ENCODE data around the gene MEIS1. TPM values are rescaled to one million over a fixed set of nuclear protein-coding genes. Genes with fewer than 3 reads are reported as not detected.

Gene MEIS1
- total RNA-seq, 1 experiment from 2014 or later: 11.5 TPM

DNA sequence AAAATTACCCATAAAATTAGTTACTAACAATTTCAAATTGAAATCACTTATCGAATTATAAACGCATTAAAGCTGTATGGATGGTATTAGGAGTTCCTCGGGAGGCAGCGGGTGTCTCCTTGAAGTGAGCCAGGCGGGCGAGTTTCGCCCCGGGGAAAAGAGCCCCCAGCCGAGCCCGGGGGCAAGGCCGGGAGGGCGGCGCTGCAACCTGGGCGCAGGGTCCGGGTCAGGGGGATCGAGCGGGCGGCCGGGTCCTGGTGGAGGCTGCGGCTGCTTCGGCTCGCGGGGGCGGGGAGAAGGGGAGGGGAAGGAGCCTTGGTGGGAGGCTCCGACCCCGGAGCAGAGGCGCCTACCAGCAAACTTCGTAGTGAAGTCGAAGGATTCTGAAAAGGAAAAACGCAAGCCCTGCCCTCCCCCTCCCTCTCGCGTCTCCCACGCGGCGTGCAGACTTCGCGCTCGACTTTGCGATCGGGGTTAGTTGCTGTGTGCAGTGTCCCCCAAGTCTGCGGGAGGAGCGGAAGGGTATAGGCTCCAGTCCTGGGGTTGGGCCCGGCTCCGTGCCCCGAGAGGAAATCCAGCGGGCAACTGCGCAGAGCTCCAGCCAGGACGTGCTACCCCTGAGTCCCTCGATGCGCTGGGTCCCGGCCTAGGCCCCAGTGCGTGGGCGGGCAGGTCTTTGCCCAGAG lies 140.8 kb downstream of the MEIS1 start:
- TF ChIP-seq, protein P1, sequence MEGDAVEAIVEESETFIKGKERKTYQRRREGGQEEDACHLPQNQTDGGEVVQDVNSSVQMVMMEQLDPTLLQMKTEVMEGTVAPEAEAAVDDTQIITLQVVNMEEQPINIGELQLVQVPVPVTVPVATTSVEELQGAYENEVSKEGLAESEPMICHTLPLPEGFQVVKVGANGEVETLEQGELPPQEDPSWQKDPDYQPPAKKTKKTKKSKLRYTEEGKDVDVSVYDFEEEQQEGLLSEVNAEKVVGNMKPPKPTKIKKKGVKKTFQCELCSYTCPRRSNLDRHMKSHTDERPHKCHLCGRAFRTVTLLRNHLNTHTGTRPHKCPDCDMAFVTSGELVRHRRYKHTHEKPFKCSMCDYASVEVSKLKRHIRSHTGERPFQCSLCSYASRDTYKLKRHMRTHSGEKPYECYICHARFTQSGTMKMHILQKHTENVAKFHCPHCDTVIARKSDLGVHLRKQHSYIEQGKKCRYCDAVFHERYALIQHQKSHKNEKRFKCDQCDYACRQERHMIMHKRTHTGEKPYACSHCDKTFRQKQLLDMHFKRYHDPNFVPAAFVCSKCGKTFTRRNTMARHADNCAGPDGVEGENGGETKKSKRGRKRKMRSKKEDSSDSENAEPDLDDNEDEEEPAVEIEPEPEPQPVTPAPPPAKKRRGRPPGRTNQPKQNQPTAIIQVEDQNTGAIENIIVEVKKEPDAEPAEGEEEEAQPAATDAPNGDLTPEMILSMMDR (IDR thresholded peaks at IDR 0.05; ENCODE audit: unreplicated experiment): no peak
- no TSS peak for BruUV-seq (replicated peaks)
- H3K4me1 Mint-ChIP-seq (ENCODE audit: low read depth, unreplicated experiment): peaks cover 26% of the 10 kb centered on the region
- peak overlapping the region; percentile 55 for H3K27ac Mint-ChIP-seq (ENCODE audit: unreplicated experiment)
- peaks cover 27% of the 10 kb centered on the region for H3K36me3 Mint-ChIP-seq (ENCODE audit: insufficient read depth, unreplicated experiment)
- peaks cover 22% of the 10 kb centered on the region for H3K27me3 Mint-ChIP-seq (ENCODE audit: unreplicated experiment)
- H3K4me3 Mint-ChIP-seq (ENCODE audit: low read depth, unreplicated experiment): peak overlapping the region; percentile 72
- peak; percentile 35 for DNase-seq
- CTCF ChIA-PET: interaction anchor here (0.6 to 2.4 kb wide), 4 partner anchors 11 to 143 kb away, joined by 3 to 13 read pairs (median 6); no protein-coding TSS in a partner anchor
- intact Hi-C loops (cut with micrococcal nuclease; ENCODE audit: unreplicated experiment): loop anchor here (2.0 to 10.0 kb wide), 8 partner anchors 147 to 1269 kb away; no protein-coding TSS in a partner anchor
- no peaks in the 10 kb centered on the region for H3K9me3 Mint-ChIP-seq (ENCODE audit: low read depth, unreplicated experiment)

DNA sequence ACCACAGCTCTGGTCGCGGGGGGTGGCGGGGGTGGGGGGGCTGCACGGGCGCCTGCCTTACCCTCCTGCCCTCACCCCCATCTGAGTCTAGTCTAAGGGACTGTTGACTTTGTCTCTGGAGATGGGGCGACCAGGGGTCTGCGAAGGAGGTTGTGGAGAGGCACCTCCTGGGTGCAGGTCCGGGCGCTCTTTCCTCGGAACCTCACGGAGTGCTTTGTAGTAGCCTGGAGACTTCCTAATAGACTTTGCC lies 141.3 kb downstream of the MEIS1 start:
- CTCF ChIA-PET: interaction anchor here (0.6 to 2.4 kb wide), 4 partner anchors 11 to 143 kb away, joined by 3 to 13 read pairs (median 6); no protein-coding TSS in a partner anchor
- DNase-seq: no peak
- intact Hi-C loops (cut with micrococcal nuclease; ENCODE audit: unreplicated experiment): loop anchor here (2.0 to 10.0 kb wide), 7 partner anchors 296 to 1269 kb away; no protein-coding TSS in a partner anchor
- Mint-ChIP-seq H3K27me3 (ENCODE audit: unreplicated experiment) (peaks cover 22% of the 10 kb centered on the region), H3K36me3 (ENCODE audit: insufficient read depth, unreplicated experiment) (peaks cover 27% of the 10 kb centered on the region), H3K9me3 (ENCODE audit: low read depth, unreplicated experiment) (no peaks in the 10 kb centered on the region), H3K4me3 (ENCODE audit: low read depth, unreplicated experiment) (peak overlapping the region; percentile 72), H3K27ac (ENCODE audit: unreplicated experiment) (peak overlapping the region; percentile 56), H3K4me1 (ENCODE audit: low read depth, unreplicated experiment) (peaks cover 26% of the 10 kb centered on the region)
- TF ChIP-seq, protein P1 (IDR thresholded peaks at IDR 0.05; ENCODE audit: unreplicated experiment): no peak
- BruUV-seq (replicated peaks): no TSS peak

DNA sequence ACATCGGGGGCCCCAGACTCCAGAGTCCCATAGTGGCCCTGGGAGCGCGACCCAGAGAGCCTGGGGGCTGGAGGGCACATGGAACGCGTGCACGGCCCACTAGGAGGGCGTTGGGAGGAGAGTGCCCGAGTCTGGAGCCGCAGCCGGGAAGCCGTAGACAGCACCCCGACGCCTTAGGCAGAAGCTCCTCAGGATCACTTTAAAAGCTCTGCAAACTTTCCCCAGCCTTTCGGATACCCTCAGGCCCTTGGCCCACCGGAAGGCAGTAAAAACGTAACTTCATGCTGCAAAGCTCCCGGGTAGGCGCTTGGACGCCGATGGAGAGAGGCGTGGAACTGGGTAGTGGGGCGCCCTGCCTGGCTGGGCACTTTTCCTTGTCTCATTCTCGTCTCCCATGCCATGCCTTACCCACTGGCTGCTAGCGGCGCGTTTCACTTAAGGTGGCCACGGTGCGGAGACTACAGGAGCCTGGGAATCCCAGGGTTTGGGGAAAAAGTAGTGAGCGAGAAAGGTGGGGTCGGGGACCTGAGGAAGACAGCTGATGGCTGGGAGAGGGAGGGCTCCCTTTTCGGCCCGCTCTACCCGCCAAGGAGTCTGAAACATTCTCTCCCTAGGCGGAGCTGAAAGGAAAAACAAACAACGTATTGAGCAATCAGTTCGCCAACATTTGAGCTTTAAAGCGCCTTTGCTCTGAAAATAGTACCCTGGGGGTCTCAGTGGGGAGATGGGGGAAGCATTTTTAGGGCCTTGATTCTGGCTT lies 141.8 kb downstream of the MEIS1 start:
- Mint-ChIP-seq H3K4me3 (ENCODE audit: low read depth, unreplicated experiment) (peak overlapping the region; percentile 72), H3K4me1 (ENCODE audit: low read depth, unreplicated experiment) (peaks cover 26% of the 10 kb centered on the region), H3K27ac (ENCODE audit: unreplicated experiment) (peak overlapping the region; percentile 56), H3K36me3 (ENCODE audit: insufficient read depth, unreplicated experiment) (peaks cover 27% of the 10 kb centered on the region), H3K27me3 (ENCODE audit: unreplicated experiment) (peaks cover 22% of the 10 kb centered on the region), H3K9me3 (ENCODE audit: low read depth, unreplicated experiment) (no peaks in the 10 kb centered on the region)
- TF ChIP-seq, protein P1 (IDR thresholded peaks at IDR 0.05; ENCODE audit: unreplicated experiment): no peak
- CTCF ChIA-PET: interaction anchor here (0.6 to 2.4 kb wide), 8 partner anchors 10 to 1181 kb away, joined by 3 to 13 read pairs (median 3); no protein-coding TSS in a partner anchor
- intact Hi-C loops (cut with micrococcal nuclease; ENCODE audit: unreplicated experiment): loop anchor here (2.0 to 10.0 kb wide), 7 partner anchors 296 to 1268 kb away; no protein-coding TSS in a partner anchor
- no TSS peak for BruUV-seq (replicated peaks)
- DNase-seq: peak; percentile 25

DNA sequence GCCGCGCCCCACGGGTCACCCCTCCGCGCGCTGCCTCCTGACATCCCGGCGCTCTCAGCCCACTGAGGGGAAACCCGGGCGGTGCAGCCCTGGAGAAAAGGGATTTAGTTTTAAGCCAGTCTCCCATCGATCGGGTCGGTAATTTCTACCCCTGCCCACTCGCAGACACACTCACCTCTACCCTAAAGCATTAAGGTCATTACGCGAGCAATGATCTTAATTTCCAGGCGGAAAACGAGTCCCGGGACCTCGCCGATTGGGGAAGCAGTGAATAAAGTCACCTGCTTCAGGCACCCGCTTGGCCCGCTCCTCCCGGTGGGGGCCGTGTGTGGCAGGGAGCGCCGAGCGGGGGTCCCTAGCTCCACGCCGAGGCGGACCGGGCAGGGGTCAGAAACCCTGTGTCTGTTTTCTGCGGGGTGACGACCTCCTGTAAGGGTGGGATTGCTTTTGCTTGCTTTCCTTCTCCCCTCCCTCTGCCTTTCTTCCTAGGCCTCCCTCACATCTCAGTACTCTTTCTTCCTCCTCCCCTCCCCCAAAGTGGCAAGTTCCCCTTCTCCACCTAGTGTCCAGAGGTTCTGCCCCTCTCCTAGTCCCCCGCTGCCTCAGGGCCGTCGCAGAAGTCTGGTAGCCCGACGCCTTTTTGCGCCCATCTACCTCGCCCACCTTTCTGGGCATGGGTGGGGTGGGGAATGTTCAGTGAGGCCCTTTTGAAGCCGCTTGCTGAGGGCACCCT lies 142.6 kb downstream of the MEIS1 start:
- Mint-ChIP-seq H3K27me3 (ENCODE audit: unreplicated experiment) (peaks cover 22% of the 10 kb centered on the region), H3K9me3 (ENCODE audit: low read depth, unreplicated experiment) (no peaks in the 10 kb centered on the region), H3K27ac (ENCODE audit: unreplicated experiment) (peak overlapping the region; percentile 56), H3K36me3 (ENCODE audit: insufficient read depth, unreplicated experiment) (peaks cover 27% of the 10 kb centered on the region), H3K4me1 (ENCODE audit: low read depth, unreplicated experiment) (peaks cover 26% of the 10 kb centered on the region), H3K4me3 (ENCODE audit: low read depth, unreplicated experiment) (peak overlapping the region; percentile 72)
- BruUV-seq (replicated peaks): no TSS peak
- TF ChIP-seq, protein P1 (IDR thresholded peaks at IDR 0.05; ENCODE audit: unreplicated experiment): no peak
- peak; percentile 23 for DNase-seq
- intact Hi-C loops (cut with micrococcal nuclease; ENCODE audit: unreplicated experiment): loop anchor here (2.0 to 10.0 kb wide), 7 partner anchors 295 to 1267 kb away; no protein-coding TSS in a partner anchor
- CTCF ChIA-PET: interaction anchor here (0.8 kb wide), 2 partner anchors 148 to 638 kb away, joined by 3 read pairs; no protein-coding TSS in a partner anchor

All from Calu3 (cell line).